ENCODE measurements around the gene C3orf20. TPM values are rescaled to one million over a fixed set of nuclear protein-coding genes. Genes with fewer than 3 reads are reported as not detected.

Gene C3orf20
- total and polyA plus RNA-seq, 2 of the 4 experiments (the other 2 are of a cell fraction) = not detected

- no CpG with 5 or more reads among the region's 5 CpGs for WGBS, 2 experiments (ENCODE audit: extremely low coverage in 2 of 2, insufficient read length in 1 of 2)
Measured at GRCh38 chr3:14725013-14725412, 50.1 kb downstream of the C3orf20 start.

More at GRCh38 chr3:14725013-14725412, 50.1 kb downstream of the C3orf20 start:
- Histone ChIP-seq H2BK120ac (ENCODE audit: low read depth, low read length) (no peak overlapping the region), H3K4me1 (ENCODE audit: control insufficient read depth, insufficient read depth, low read length) (peaks cover 13% of the 10 kb centered on the region; the same call in 1 of the 2 replicates), H2AK9ac (replicated peaks; ENCODE audit: low read depth, low read length, poor library complexity) (no peak overlapping the region), H4K8ac (ENCODE audit: low read depth in 2 of 2, low read length in 2 of 2) (no peak overlapping the region), H3K14ac (replicated peaks; ENCODE audit: low read depth, low read length) (no peak overlapping the region), H2AFZ (replicated peaks; ENCODE audit: low read length, poor library complexity) (no peak overlapping the region), H3K18ac (ENCODE audit: low read depth, low read length) (peak overlapping the region; percentile 57; the same call in 1 of the 2 replicates), H4K5ac (ENCODE audit: low read depth, low read length) (no peak overlapping the region; the same call in 1 of the 2 replicates), H3K4me3 (ENCODE audit: insufficient read depth, low read depth, low read length) (no peak overlapping the region), H3K9me3 (ENCODE audit: control insufficient read depth, insufficient read depth, low read length) (no peaks in the 10 kb centered on the region), H2BK5ac (ENCODE audit: low read depth, low read length, poor library complexity, severe bottlenecking) (no peak overlapping the region), H3K9ac (ENCODE audit: low read depth, low read length) (no peak overlapping the region), H2AK5ac (ENCODE audit: low read depth, low read length) (no peak overlapping the region), H3K27me3 (ENCODE audit: control insufficient read depth, insufficient read depth, low read length) (peaks cover 2% of the 10 kb centered on the region; the same call in 1 of the 2 replicates), H3K27ac (ENCODE audit: insufficient read depth, low read length) (peak overlapping the region; percentile 85; the same call in 1 of the 2 replicates), H3K79me1 (ENCODE audit: low read depth in 1 of 2, low read length in 2 of 2) (no peaks in the 10 kb centered on the region), H3K4ac (ENCODE audit: low read depth, low read length) (no peak overlapping the region), H4K20me1 (ENCODE audit: insufficient read depth, low read length) (0 out of 2 replicates have a peak, but pooled peaks cover 4% of the 10 kb centered on the region), H3K36me3 (ENCODE audit: control insufficient read depth, insufficient read depth, low read length) (no peaks in the 10 kb centered on the region), H3K4me2 (ENCODE audit: low read depth, low read length) (peak overlapping the region; percentile 41), H3K9me1 (ENCODE audit: insufficient read depth, low read length) (no peaks in the 10 kb centered on the region), H3K23ac (ENCODE audit: low read depth, low read length) (no peak overlapping the region), H2BK20ac (ENCODE audit: low read depth, low read length) (no peak overlapping the region), H2BK15ac (ENCODE audit: low read depth, low read length) (no peak overlapping the region), H3K56ac (ENCODE audit: extremely low read depth, insufficient read depth, low read length) (no peak overlapping the region), H4K91ac (ENCODE audit: insufficient read depth, low read depth, low read length) (no peak overlapping the region)
- no TSS peak for BruUV-seq (replicated peaks)
- intact Hi-C loops (cut with micrococcal nuclease) = no loop called here
- dilution Hi-C loops (cut with HindIII; ENCODE audit: low sequenced_read_pairs, unreplicated experiment) = no loop called here
- in situ Hi-C loops (cut with MboI; ENCODE audit: low sequenced_read_pairs) = no loop called here
- DNase-seq (peak; percentile 64), ATAC-seq (ENCODE audit: low read depth) (peak; percentile 67)
- POLR2A ChIA-PET (ENCODE audit: unreplicated experiment) = interaction anchor here (0.5 kb wide), 1 partner anchor 190 kb away, joined by 6 read pairs; no protein-coding TSS in a partner anchor
- TF ChIP-seq BHLHE40 (IDR thresholded peaks at IDR 0.05; ENCODE audit: low read depth, low read length) (no peak), CHD1 (IDR thresholded peaks at IDR 0.05; ENCODE audit: low read depth, low read length) (no peak), FOS (IDR thresholded peaks at IDR 0.05; ENCODE audit: low read depth, low read length) (no peak), RCOR1 (IDR thresholded peaks at IDR 0.05; ENCODE audit: insufficient replicate concordance, low read length) (no peak), CEBPB (IDR thresholded peaks at IDR 0.05; ENCODE audit: low read depth, low read length) (no peak), SMC3 (IDR thresholded peaks at IDR 0.05; ENCODE audit: low read depth, low read length) (no peak), ELK1 (IDR thresholded peaks at IDR 0.05; ENCODE audit: borderline replicate concordance, low read depth, low read length) (no peak), POLR2A (IDR thresholded peaks at IDR 0.05; ENCODE audit: low read depth, low read length) (no peak), USF2 (IDR thresholded peaks at IDR 0.05; ENCODE audit: low read depth, low read length) (no peak), CTCF (conservative IDR thresholded peaks at IDR 0.05; ENCODE audit: low read depth, low read length) (no peak), MXI1 (IDR thresholded peaks at IDR 0.05; ENCODE audit: borderline replicate concordance, low read depth, low read length) (no peak), RAD21 (IDR thresholded peaks at IDR 0.05; ENCODE audit: low read length) (no peak), MAZ (IDR thresholded peaks at IDR 0.05; ENCODE audit: borderline replicate concordance, low read depth, low read length) (no peak), RFX5 (IDR thresholded peaks at IDR 0.05; ENCODE audit: low read depth, low read length) (no peak), NFE2L2 (IDR thresholded peaks at IDR 0.05; ENCODE audit: low read depth, low read length) (no peak)
- CTCF ChIA-PET = interaction anchor here (1.2 kb wide), 1 partner anchor 56 kb away, joined by 4 read pairs; no protein-coding TSS in a partner anchor
